Testis (tissue), 2 donors: ENCODE data around the gene CDK14.

Source experiments
- CTCF ChIP-seq, 3 experiments: fragments of 450-650 bp in 2 of 3; fragments of 200-600 bp in 1 of 3; sonication (generic) in 1 of 3; IDR thresholded peaks; one replicate each; pipeline ENCODE4 v1.5.1; 2016 to 2019; ENCODE audit warnings: antibody characterized with exemption in 3 of 3, mild to moderate bottlenecking in 2 of 3, moderate library complexity in 1 of 3
- POLR2A ChIP-seq: fragments of 450-650 bp; IDR thresholded peaks from one replicate; pipeline ENCODE4 v1.6.1; 2017; ENCODE audit warnings: antibody characterized with exemption, mild to moderate bottlenecking, moderate library complexity

GRCh38 chr7:91112902-91113341 is 516.8 kb downstream of the CDK14 start:
- TF ChIP-seq CTCF (IDR thresholded peaks at IDR 0.05): no peak
- no peak for TF ChIP-seq POLR2A
